Rectal smooth muscle tissue (tissue), 1 donor: ENCODE data around the gene RAB4A.

Experiments used
- H3K27ac ChIP-seq: one replicate; pipeline ENCODE4 v1.7.0; 2013; ENCODE audit warnings: low read depth, low read length, inconsistent platforms
- H3K27me3 ChIP-seq: one replicate; pipeline ENCODE4 v1.7.0; 2013; ENCODE audit warnings: low read length; ENCODE audit not compliant: control insufficient read depth, insufficient read depth
- H3K36me3 ChIP-seq: one replicate; pipeline ENCODE4 v1.7.0; 2013; ENCODE audit warnings: low read length; ENCODE audit not compliant: control insufficient read depth, insufficient read depth
- H3K4me1 ChIP-seq: one replicate; pipeline ENCODE4 v1.7.0; 2013; ENCODE audit warnings: low read length; ENCODE audit not compliant: control insufficient read depth, insufficient read depth
- H3K4me3 ChIP-seq: one replicate; pipeline ENCODE4 v1.7.0; 2013; ENCODE audit warnings: low read length
- H3K9ac ChIP-seq: one replicate; pipeline ENCODE4 v1.7.0; 2013; ENCODE audit warnings: low read length

RAB4A gene

GRCh38 chr1:229270547-229271447 is at the start of gene RAB4A:
Gene RAB4A (plus strand): TSS chr1:229271111. CDS start chr1:229271340, 229 bp downstream.
- H3K27me3 ChIP-seq: no peaks in the 10 kb centered on the region
- peak within 1 kb of the TSS; percentile 80 for H3K9ac ChIP-seq
- peak within 1 kb of the TSS; percentile 76 for H3K27ac ChIP-seq
- peak within 1 kb of the TSS; percentile 85 for H3K4me3 ChIP-seq
- peaks cover 10% of the 10 kb centered on the region for H3K4me1 ChIP-seq
- no peaks in the 10 kb centered on the region for H3K36me3 ChIP-seq

GRCh38 chr1:229222081-229222480 is 48.8 kb upstream of the RAB4A start:
- no peaks in the 10 kb centered on the region for H3K36me3 ChIP-seq
- no peak overlapping the region for H3K27ac ChIP-seq
- no peaks in the 10 kb centered on the region for H3K4me1 ChIP-seq
- no peaks in the 10 kb centered on the region for H3K27me3 ChIP-seq
- no peak overlapping the region for H3K9ac ChIP-seq
- H3K4me3 ChIP-seq: no peak overlapping the region

DNA sequence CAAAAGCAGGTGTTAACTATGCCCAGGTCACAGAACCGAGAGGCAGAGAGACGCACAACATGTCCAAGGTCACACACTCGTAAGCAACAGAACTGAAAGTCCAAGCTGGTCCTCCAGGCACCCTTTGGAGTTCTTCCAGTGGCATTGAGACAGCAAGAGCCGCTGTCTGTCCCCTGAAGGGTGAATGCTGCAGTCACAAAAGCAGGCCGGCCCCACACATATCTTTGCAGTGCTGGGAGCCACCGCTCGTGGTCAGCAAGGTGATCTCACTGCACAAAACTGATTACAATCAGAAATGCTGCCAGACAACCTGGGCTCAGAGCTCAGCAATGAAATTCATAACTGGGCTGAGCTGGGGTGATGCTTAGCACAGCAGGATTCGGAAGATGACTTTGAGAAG is 47.4 kb upstream of the RAB4A start:
- Histone ChIP-seq H3K27me3 (no peaks in the 10 kb centered on the region), H3K4me1 (no peaks in the 10 kb centered on the region), H3K27ac (no peak overlapping the region), H3K4me3 (no peak overlapping the region), H3K9ac (no peak overlapping the region), H3K36me3 (no peaks in the 10 kb centered on the region)

- peaks cover under 1% of the 10 kb centered on the region for H3K4me1 ChIP-seq
These were observed 46.6 kb upstream of the RAB4A start for GRCh38 chr1:229224308-229224707.

DNA sequence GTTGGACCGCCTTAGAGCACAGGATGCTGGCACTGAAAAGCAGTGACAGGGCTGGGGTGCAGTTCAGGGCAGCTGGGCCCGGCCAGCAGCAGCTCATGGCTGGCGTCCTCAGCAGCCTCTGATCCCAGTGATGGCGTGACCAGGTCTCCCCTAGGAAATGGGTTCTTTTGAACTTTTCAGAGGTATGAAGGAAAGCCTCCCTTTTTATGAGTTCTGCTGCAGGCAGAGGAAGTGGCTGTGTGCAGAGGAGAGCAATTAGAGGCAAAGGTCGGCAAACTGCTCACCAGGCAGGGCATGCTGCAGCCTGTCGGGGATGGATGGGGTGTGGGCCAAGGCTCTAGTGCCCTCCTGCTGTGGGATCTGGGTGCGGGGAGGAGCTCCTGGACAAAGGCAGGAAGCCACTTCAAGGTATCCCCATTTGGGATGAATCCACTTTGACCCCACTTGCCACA is 45.6 kb upstream of the RAB4A start:
- Histone ChIP-seq H3K4me3 (no peak overlapping the region), H3K27ac (no peak overlapping the region), H3K9ac (no peak overlapping the region), H3K27me3 (peaks cover 2% of the 10 kb centered on the region), H3K4me1 (peaks cover 8% of the 10 kb centered on the region), H3K36me3 (no peaks in the 10 kb centered on the region)

More at GRCh38 chr1:229224308-229224707, 46.6 kb upstream of the RAB4A start:
- H3K36me3 ChIP-seq: no peaks in the 10 kb centered on the region
- H3K4me3 ChIP-seq: no peak overlapping the region
- no peak overlapping the region for H3K9ac ChIP-seq
- no peak overlapping the region for H3K27ac ChIP-seq
- H3K27me3 ChIP-seq: no peaks in the 10 kb centered on the region

GRCh38 chr1:229226796-229227195 is 44.1 kb upstream of the RAB4A start:
- peaks cover 8% of the 10 kb centered on the region for H3K4me1 ChIP-seq
- H3K9ac ChIP-seq: no peak overlapping the region
- no peaks in the 10 kb centered on the region for H3K36me3 ChIP-seq
- no peak overlapping the region for H3K4me3 ChIP-seq
- peaks cover 2% of the 10 kb centered on the region for H3K27me3 ChIP-seq
- H3K27ac ChIP-seq: no peak overlapping the region

DNA sequence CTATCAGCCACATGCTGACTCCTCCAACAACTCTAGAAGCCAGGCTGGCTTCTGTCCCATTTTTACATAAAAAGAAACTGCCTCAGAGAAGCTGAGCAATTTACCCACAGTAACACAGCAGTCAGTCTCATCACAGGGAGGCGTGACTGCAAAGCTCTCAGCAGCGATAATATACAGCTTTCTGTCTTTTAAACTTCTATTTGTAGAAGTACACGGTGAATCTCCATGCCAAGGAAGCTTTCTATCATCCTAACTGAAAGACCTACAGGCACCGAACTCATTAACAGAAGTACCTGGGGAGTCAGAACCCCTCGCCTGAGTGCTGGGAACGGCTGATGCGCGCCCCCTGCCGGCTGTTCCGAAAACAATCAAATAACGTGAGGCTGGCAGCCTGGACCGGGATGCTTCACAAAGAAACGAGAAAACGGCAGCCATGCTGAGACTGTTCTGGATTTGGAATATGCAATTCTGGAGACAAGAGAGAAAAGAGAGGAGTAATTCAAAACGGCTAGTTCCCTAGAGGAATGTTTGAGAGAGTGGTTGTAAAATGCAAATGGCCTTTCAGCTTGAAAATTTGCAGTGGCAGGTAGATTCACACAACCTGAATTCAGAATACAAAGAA is 43.5 kb upstream of the RAB4A start:
- Histone ChIP-seq H3K4me3 (no peak overlapping the region), H3K27ac (no peak overlapping the region), H3K9ac (no peak overlapping the region), H3K36me3 (no peaks in the 10 kb centered on the region), H3K27me3 (peaks cover 2% of the 10 kb centered on the region), H3K4me1 (peaks cover 8% of the 10 kb centered on the region)

DNA sequence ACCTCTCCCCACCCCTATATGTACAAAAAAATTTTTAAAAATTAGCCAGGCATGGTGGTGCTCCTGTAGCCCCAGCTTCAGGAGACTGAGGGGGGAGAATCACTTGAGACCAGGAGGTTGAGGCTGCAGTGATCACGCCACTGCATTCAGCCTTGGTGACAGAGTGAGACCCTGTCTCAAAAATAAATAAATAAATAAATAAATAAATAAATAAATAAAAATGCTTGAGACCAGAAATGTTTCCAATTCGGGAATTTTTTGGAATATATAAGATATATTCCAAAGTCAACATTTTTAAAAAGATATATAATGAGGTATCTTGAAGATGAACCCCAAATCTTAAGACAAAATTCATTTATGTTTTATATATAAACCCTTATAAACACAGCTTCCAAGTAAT is 42.4 kb upstream of the RAB4A start:
- peaks cover 8% of the 10 kb centered on the region for H3K4me1 ChIP-seq
- no peak overlapping the region for H3K4me3 ChIP-seq
- no peak overlapping the region for H3K9ac ChIP-seq
- H3K36me3 ChIP-seq: no peaks in the 10 kb centered on the region
- H3K27ac ChIP-seq: no peak overlapping the region
- peaks cover 2% of the 10 kb centered on the region for H3K27me3 ChIP-seq

DNA sequence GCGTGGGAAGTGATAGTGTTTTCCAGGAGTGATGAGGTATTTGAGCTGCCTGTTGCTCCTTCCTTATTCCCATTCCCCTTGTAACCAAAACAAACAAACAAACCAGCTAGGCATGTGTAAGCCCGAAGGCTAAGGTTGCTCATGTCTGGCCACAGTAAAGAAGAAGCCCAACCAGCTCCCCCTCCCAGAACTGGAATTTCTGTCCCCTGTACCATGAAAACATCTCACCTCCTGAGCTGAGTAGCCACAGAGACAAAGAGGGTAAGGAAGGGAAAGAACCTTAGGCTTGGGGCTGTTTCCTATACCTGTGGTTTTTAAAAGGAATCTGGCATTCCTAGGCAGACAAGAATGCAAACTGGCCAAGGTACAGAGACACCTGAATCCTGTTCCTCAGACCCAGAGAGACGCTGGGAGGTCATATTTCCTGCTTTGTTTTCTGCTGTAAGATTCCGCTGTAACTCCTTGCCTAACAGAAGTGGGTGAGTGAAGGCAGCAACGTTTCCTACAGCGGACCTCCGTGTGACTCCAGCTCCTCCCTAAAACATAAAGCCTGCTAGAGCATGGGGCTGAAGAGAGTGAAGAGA is 41.7 kb upstream of the RAB4A start:
- Histone ChIP-seq H3K27me3 (peaks cover 2% of the 10 kb centered on the region), H3K4me1 (peaks cover 8% of the 10 kb centered on the region), H3K4me3 (peak overlapping the region; percentile 24), H3K27ac (no peak overlapping the region), H3K9ac (no peak overlapping the region), H3K36me3 (no peaks in the 10 kb centered on the region)

DNA sequence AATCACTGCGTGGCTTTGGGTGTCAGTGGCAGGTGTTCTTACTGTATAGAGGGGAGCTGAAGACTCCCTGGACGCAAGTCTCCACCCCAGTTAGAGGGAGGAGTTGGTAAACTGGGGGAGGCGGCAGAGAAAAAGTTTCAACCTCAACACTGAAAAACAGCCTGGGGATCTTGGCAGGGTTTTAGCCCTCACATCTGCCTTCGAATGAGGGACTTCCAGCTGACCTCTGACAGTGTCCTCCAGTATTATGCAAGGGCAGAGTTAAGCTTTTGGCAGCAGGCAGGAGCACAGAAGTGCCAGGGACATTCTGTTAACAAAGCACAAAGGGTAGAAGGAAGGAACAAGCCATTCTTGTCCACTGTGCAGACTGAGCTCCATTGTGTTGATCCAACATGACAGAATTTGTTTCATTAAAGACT is 41.2 kb upstream of the RAB4A start:
- Histone ChIP-seq H3K27ac (no peak overlapping the region), H3K36me3 (no peaks in the 10 kb centered on the region), H3K4me1 (peaks cover 8% of the 10 kb centered on the region), H3K9ac (no peak overlapping the region), H3K4me3 (peak overlapping the region; percentile 24), H3K27me3 (peaks cover 2% of the 10 kb centered on the region)

- peaks cover 2% of the 10 kb centered on the region for H3K27me3 ChIP-seq
- H3K4me1 ChIP-seq: peaks cover 8% of the 10 kb centered on the region
- H3K9ac ChIP-seq: no peak overlapping the region
- no peaks in the 10 kb centered on the region for H3K36me3 ChIP-seq
- no peak overlapping the region for H3K4me3 ChIP-seq
- H3K27ac ChIP-seq: peak overlapping the region; percentile 43
These were observed 40.6 kb upstream of the RAB4A start for GRCh38 chr1:229230140-229230892.
